ENCODE results near the gene FBXO48. TPM values are rescaled to one million over a fixed set of nuclear protein-coding genes. Genes with fewer than 3 reads are reported as not detected.

The FBXO48 gene
- total RNA-seq, 6 experiments from 2014 or later, result 0.82 to 1.5 (median 1.2) TPM

GRCh38 chr2:68418419-68418818 is 48.7 kb downstream of the FBXO48 start:
- H3K27ac ChIP-seq, result no peak overlapping the region
- 80% methylated on average over 1 of the region's 1 CpG for WGBS (ENCODE audit: insufficient coverage, low coverage, low lambda C conversion rate, missing lambda C conversion rate)
- H3K36me3 ChIP-seq, result no peaks in the 10 kb centered on the region
- H3K4me3 ChIP-seq, result no peak overlapping the region
- H3K27me3 ChIP-seq, result no peaks in the 10 kb centered on the region
- no peak for TF ChIP-seq POLR2A (IDR thresholded peaks at IDR 0.05)
- TF ChIP-seq CTCF (IDR thresholded peaks at IDR 0.05), result no peak
- intact Hi-C loops (cut with DNase I), result no loop called here
- ATAC-seq (no peak), DNase-seq (no peak)
- no peaks in the 10 kb centered on the region for H3K4me1 ChIP-seq
- no peaks in the 10 kb centered on the region for H3K9me3 ChIP-seq

- Histone ChIP-seq H3K9me3 (no peaks in the 10 kb centered on the region), H3K36me3 (no peaks in the 10 kb centered on the region), H3K4me1 (no peaks in the 10 kb centered on the region), H3K4me3 (no peak overlapping the region), H3K27ac (no peak overlapping the region), H3K27me3 (no peaks in the 10 kb centered on the region)
- WGBS (ENCODE audit: insufficient coverage, low coverage, low lambda C conversion rate, missing lambda C conversion rate), result 36% methylated on average over 1 of the region's 1 CpG
- intact Hi-C loops (cut with DNase I), result no loop called here
- TF ChIP-seq POLR2A (IDR thresholded peaks at IDR 0.05), result no peak
- TF ChIP-seq CTCF (IDR thresholded peaks at IDR 0.05), result no peak
- ATAC-seq, result peak in 1 of 4 donors; percentile 39
- DNase-seq, result no peak
These were observed 49.2 kb downstream of the FBXO48 start for GRCh38 chr2:68417926-68418325.

- WGBS (ENCODE audit: insufficient coverage, low coverage, low lambda C conversion rate, missing lambda C conversion rate), result 96% methylated on average over 6 of the region's 9 CpGs
- intact Hi-C loops (cut with DNase I), result no loop called here
- TF ChIP-seq POLR2A (IDR thresholded peaks at IDR 0.05) (no peak), CTCF (IDR thresholded peaks at IDR 0.05) (no peak)
- H3K27me3 ChIP-seq, result no peaks in the 10 kb centered on the region
- H3K4me1 ChIP-seq, result no peaks in the 10 kb centered on the region
- H3K27ac ChIP-seq, result no peak overlapping the region
- no peaks in the 10 kb centered on the region for H3K36me3 ChIP-seq
- no peaks in the 10 kb centered on the region for H3K9me3 ChIP-seq
- H3K4me3 ChIP-seq, result no peak overlapping the region
- ATAC-seq (no peak), DNase-seq (no peak)
These were observed 50.9 kb downstream of the FBXO48 start for GRCh38 chr2:68416081-68416675.

GRCh38 chr2:68415521-68415920 is 51.6 kb downstream of the FBXO48 start:
- Histone ChIP-seq H3K27ac (no peak overlapping the region), H3K27me3 (no peaks in the 10 kb centered on the region), H3K36me3 (no peaks in the 10 kb centered on the region), H3K4me1 (no peaks in the 10 kb centered on the region), H3K9me3 (no peaks in the 10 kb centered on the region), H3K4me3 (no peak overlapping the region)
- intact Hi-C loops (cut with DNase I), result no loop called here
- TF ChIP-seq POLR2A (IDR thresholded peaks at IDR 0.05), result no peak
- TF ChIP-seq CTCF (IDR thresholded peaks at IDR 0.05), result no peak
- ATAC-seq, result no peak
- DNase-seq, result no peak

GRCh38 chr2:68414876-68415275 is 52.2 kb downstream of the FBXO48 start:
- H3K27ac ChIP-seq, result no peak overlapping the region
- no peaks in the 10 kb centered on the region for H3K4me1 ChIP-seq
- no peaks in the 10 kb centered on the region for H3K36me3 ChIP-seq
- no peak for DNase-seq
- H3K27me3 ChIP-seq, result no peaks in the 10 kb centered on the region
- TF ChIP-seq POLR2A (IDR thresholded peaks at IDR 0.05), result no peak
- TF ChIP-seq CTCF (IDR thresholded peaks at IDR 0.05), result no peak
- intact Hi-C loops (cut with DNase I), result no loop called here
- no peak overlapping the region for H3K4me3 ChIP-seq
- ATAC-seq, result no peak
- no peaks in the 10 kb centered on the region for H3K9me3 ChIP-seq
- WGBS (ENCODE audit: insufficient coverage, low coverage, low lambda C conversion rate, missing lambda C conversion rate), result 66% methylated on average over 3 of the region's 3 CpGs

All from right lobe of liver (tissue), 6 donors.